HCT116 (cell line): ENCODE results near the gene SLAIN2. TPM values are rescaled to one million over a fixed set of nuclear protein-coding genes. Genes with fewer than 3 reads are reported as not detected.

Experiments used
- ATAC-seq: fragments of 200-7000 bp; cut with Tn5 transposase; 2 replicates; pipeline ENCODE4 v1.9.1; 2020; ENCODE audit warnings: mild to moderate bottlenecking, moderate library complexity
- BruUV-seq: library from RNA; stranded (reverse); fragments of 400-500 nt; replicated peaks from 2 replicates; lab custom pipeline; 2021; lab: Mats Ljungman, UMichigan
- CTCF ChIA-PET: fragments of 300-600 bp; sonication (Branson Sonifier 250); formaldehyde crosslinking; loops from one replicate; lab custom pipeline; 2021; ENCODE audit warnings: antibody characterized with exemption; lab: Charles Lee
- POLR2A ChIA-PET: fragments of 300-600, 350-600 bp; sonication (Branson Sonifier 250); formaldehyde crosslinking; loops from one replicate; lab custom pipeline; 2021; ENCODE audit warnings: antibody characterized with exemption; lab: Charles Lee
- RAD21 ChIA-PET, 2 experiments: fragments of 300-600 bp; sonication (Branson Sonifier 250); formaldehyde crosslinking; loops; one replicate each; lab custom pipeline; 2023; ENCODE audit warnings: low total read pairs in 2 of 2; ENCODE audit not compliant: uncharacterized antibody in 2 of 2, unreplicated experiment in 2 of 2, low non-redundant PET in 1 of 2; lab: Charles Lee
- DNase-seq: peaks from one replicate; pipeline ENCODE4 v3.0.0-alpha.2; 2010; ENCODE audit warnings: low read depth, low spot score
- H2AFZ ChIP-seq: fragments of 200-600 bp; shearing (Covaris generic), sonication (generic); 2 replicates; pipeline ENCODE4 v1.6.1; 2017; ENCODE audit warnings: low read depth, mixed run types, mixed read lengths, antibody characterized with exemption, low read length; ENCODE audit not compliant: poor library complexity, severe bottlenecking
- H3K27ac ChIP-seq: 2 replicates; pipeline ENCODE4 v1.5.1; 2012; ENCODE audit warnings: low read depth, low read length
- H3K27me3 ChIP-seq: fragments of 200-600 bp; sonication (generic); 2 replicates; pipeline ENCODE4 v1.6.1; 2016; ENCODE audit warnings: mixed run types, low read length, mixed read lengths; ENCODE audit not compliant: insufficient read depth
- H3K36me3 ChIP-seq, 2 experiments: fragments of 200-500 bp in 1 of 2; fragments of 200-600 bp in 1 of 2; sonication (Bioruptor generic) in 1 of 2; sonication (generic) in 1 of 2; 2 replicates each; pipeline versions ENCODE4 v1.5.1 to v1.6.1; 2014 to 2016; ENCODE audit warnings: low read length in 2 of 2, inconsistent platforms in 1 of 2, mixed read lengths in 1 of 2, mixed run types in 1 of 2; ENCODE audit not compliant: insufficient read depth in 2 of 2, control insufficient read depth in 1 of 2
- H3K4me1 ChIP-seq, 2 experiments: fragments of 200-600 bp in 1 of 2; sonication (generic) in 1 of 2; 2 replicates each; pipeline versions ENCODE4 v1.5.1 to v1.6.1; 2012 to 2017; ENCODE audit warnings: low read length in 2 of 2, inconsistent platforms in 1 of 2, mild to moderate bottlenecking in 1 of 2, mixed read lengths in 1 of 2, mixed run types in 1 of 2, moderate library complexity in 1 of 2; ENCODE audit not compliant: insufficient read depth in 2 of 2, control insufficient read depth in 1 of 2
- H3K4me2 ChIP-seq: fragments of 200-600 bp; sonication (generic); 2 replicates; pipeline ENCODE4 v1.6.1; 2017; ENCODE audit warnings: mixed run types, low read length, mixed read lengths
- H3K4me3 ChIP-seq, 2 experiments: fragments of 200-600 bp in 1 of 2; sonication (generic) in 1 of 2; replicated peaks in 1 of 2; 2 replicates each; pipeline ENCODE4 v1.5.1; 2011 to 2016; ENCODE audit warnings: low read length in 2 of 2, control low read depth in 1 of 2, low read depth in 1 of 2, mild to moderate bottlenecking in 1 of 2, mixed read lengths in 1 of 2, mixed run types in 1 of 2
- H3K79me2 ChIP-seq: fragments of 200-600 bp; sonication (generic); 2 replicates; pipeline ENCODE4 v1.6.1; 2017; ENCODE audit warnings: mild to moderate bottlenecking, mixed run types, low read length, moderate library complexity, mixed read lengths; ENCODE audit not compliant: insufficient read depth
- H3K9ac ChIP-seq: fragments of 200-600 bp; sonication (generic); 2 replicates; pipeline ENCODE4 v1.6.1; 2016; ENCODE audit warnings: low read length, mixed read lengths
- H3K9me2 ChIP-seq: fragments of 200-600 bp; sonication (generic), shearing (Covaris generic); 2 replicates; pipeline ENCODE4 v1.6.1; 2017; ENCODE audit warnings: mixed run types, mild to moderate bottlenecking, moderate library complexity; ENCODE audit not compliant: insufficient read depth
- H3K9me3 ChIP-seq, 2 experiments: fragments of 200-500 bp in 1 of 2; fragments of 200-600 bp in 1 of 2; sonication (Bioruptor generic) in 1 of 2; sonication (generic) in 1 of 2; 2 replicates each; pipeline ENCODE4 v1.6.1; 2014 to 2017; ENCODE audit warnings: low read length in 2 of 2, mixed read lengths in 2 of 2, inconsistent platforms in 1 of 2, low read depth in 1 of 2, mild to moderate bottlenecking in 1 of 2, mixed run types in 1 of 2, moderate library complexity in 1 of 2; ENCODE audit not compliant: control insufficient read depth in 1 of 2, insufficient read depth in 1 of 2
- H4K20me1 ChIP-seq: fragments of 200-600 bp; sonication (generic), shearing (Covaris generic); 2 replicates; pipeline ENCODE4 v1.6.1; 2017; ENCODE audit warnings: mixed run types, mild to moderate bottlenecking, moderate library complexity; ENCODE audit not compliant: insufficient read depth
- CEBPB ChIP-seq: IDR thresholded peaks from 2 replicates; pipeline ENCODE4 v1.6.1; 2012; ENCODE audit warnings: low read depth
- EGR1 ChIP-seq: IDR thresholded peaks from 2 replicates; pipeline ENCODE4 v1.6.1; 2012; ENCODE audit warnings: low read depth
- ELF1 ChIP-seq: IDR thresholded peaks from 2 replicates; pipeline ENCODE4 v1.6.1; 2012; ENCODE audit warnings: low read depth, borderline replicate concordance
- FOSL1 ChIP-seq: IDR thresholded peaks from 2 replicates; pipeline ENCODE4 v1.6.1; 2012; ENCODE audit warnings: low read depth
- JUND ChIP-seq: IDR thresholded peaks from 2 replicates; pipeline ENCODE4 v1.6.1; 2012
- POLR2AphosphoS5 ChIP-seq: IDR thresholded peaks from 2 replicates; pipeline ENCODE4 v1.6.1; 2011; ENCODE audit warnings: mild to moderate bottlenecking, low read depth, low read length, moderate library complexity
- SIN3A ChIP-seq: IDR thresholded peaks from 2 replicates; pipeline ENCODE4 v1.6.1; 2012; ENCODE audit warnings: low read depth
- SP1 ChIP-seq: IDR thresholded peaks from 2 replicates; pipeline ENCODE4 v1.6.1; 2012; ENCODE audit warnings: low read depth
- ZFX ChIP-seq: fragments of 450-650 bp; IDR thresholded peaks from 2 replicates; pipeline ENCODE4 v1.6.1; 2017
- ZNF274 ChIP-seq: fragments of 200-500 bp; sonication (Bioruptor generic); IDR thresholded peaks from 2 replicates; pipeline ENCODE4 v1.6.1; 2014; ENCODE audit warnings: mild to moderate bottlenecking, low read depth, low read length, inconsistent platforms
- intact Hi-C: fragments of 100-400 bp; cut with micrococcal nuclease; formaldehyde crosslinking; loops from 2 replicates; pipeline ENCODE4 v1.10.0; 2022
- total RNA-seq: library from RNA; stranded (reverse); gene quantifications from one replicate; pipeline ENCODE4 v1.2.1, GENCODE V29; 2021; ENCODE audit not compliant: unreplicated experiment
- TF ChIP-seq, protein P1 (sequence below): IDR thresholded peaks from 2 replicates; pipeline ENCODE4 v1.6.1; 2012; ENCODE audit warnings: low read depth
- TF ChIP-seq, protein P2 (sequence below): IDR thresholded peaks from 2 replicates; pipeline ENCODE4 v1.6.1; 2012
- TF ChIP-seq, protein P3 (sequence below), 3 experiments: fragments of 200-600 bp in 1 of 3; sonication (generic) in 1 of 3; IDR thresholded peaks in 2 of 3; conservative IDR thresholded peaks in 1 of 3; 2 replicates each; pipeline ENCODE4 v1.5.1; 2012 to 2017; ENCODE audit warnings: low read depth in 2 of 3, low read length in 2 of 3, antibody characterized with exemption in 1 of 3, borderline replicate concordance in 1 of 3, control low read depth in 1 of 3, mild to moderate bottlenecking in 1 of 3, mixed read lengths in 1 of 3, mixed run types in 1 of 3, moderate library complexity in 1 of 3; ENCODE audit not compliant: insufficient read depth in 1 of 3

Gene SLAIN2
- total RNA-seq, 1 experiment from 2014 or later: 50.3 TPM

DNA sequence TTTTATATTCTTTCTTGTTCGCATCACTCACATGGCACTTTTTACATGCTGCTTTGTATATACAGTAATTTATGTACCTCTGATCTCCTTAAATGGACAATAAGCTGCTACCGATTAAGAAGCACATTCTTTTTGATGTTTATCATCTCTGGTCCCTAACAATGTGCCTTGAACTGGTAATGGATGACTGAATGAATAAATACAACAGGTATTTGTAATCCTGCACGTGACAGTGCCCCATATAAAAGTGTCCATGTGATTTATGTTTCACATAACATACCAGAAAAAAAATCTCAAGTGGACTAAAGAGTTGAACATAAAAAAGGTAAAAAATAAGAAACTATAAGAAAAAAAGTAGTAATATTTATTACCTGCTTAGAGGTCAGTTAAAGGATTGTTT lies 7.7 kb upstream of the SLAIN2 start:
- Histone ChIP-seq H3K27me3 (no peaks in the 10 kb centered on the region), H3K36me3 (no peaks in the 10 kb centered on the region), H3K4me1 (peaks cover 0 to 22% of the 10 kb centered on the region in 2 experiments; a peak in 2 of 4 replicates), H4K20me1 (no peaks in the 10 kb centered on the region), H3K9ac (no peak overlapping the region), H3K4me2 (no peak overlapping the region), H3K4me3 (no peak overlapping the region), H3K79me2 (no peaks in the 10 kb centered on the region), H3K9me3 (no peaks in the 10 kb centered on the region), H3K27ac (no peak overlapping the region), H2AFZ (no peak overlapping the region), H3K9me2 (no peaks in the 10 kb centered on the region)
- ChIA-PET POLR2A (no interaction called here), CTCF (no interaction called here), RAD21 (no interaction called here)
- TF ChIP-seq EGR1 (no peak), ZNF274 (no peak), CEBPB (no peak), ELF1 (no peak), ZFX (no peak), FOSL1 (no peak), POLR2AphosphoS5 (no peak), JUND (no peak), SIN3A (no peak), SP1 (no peak)
- TF ChIP-seq, protein P1, sequence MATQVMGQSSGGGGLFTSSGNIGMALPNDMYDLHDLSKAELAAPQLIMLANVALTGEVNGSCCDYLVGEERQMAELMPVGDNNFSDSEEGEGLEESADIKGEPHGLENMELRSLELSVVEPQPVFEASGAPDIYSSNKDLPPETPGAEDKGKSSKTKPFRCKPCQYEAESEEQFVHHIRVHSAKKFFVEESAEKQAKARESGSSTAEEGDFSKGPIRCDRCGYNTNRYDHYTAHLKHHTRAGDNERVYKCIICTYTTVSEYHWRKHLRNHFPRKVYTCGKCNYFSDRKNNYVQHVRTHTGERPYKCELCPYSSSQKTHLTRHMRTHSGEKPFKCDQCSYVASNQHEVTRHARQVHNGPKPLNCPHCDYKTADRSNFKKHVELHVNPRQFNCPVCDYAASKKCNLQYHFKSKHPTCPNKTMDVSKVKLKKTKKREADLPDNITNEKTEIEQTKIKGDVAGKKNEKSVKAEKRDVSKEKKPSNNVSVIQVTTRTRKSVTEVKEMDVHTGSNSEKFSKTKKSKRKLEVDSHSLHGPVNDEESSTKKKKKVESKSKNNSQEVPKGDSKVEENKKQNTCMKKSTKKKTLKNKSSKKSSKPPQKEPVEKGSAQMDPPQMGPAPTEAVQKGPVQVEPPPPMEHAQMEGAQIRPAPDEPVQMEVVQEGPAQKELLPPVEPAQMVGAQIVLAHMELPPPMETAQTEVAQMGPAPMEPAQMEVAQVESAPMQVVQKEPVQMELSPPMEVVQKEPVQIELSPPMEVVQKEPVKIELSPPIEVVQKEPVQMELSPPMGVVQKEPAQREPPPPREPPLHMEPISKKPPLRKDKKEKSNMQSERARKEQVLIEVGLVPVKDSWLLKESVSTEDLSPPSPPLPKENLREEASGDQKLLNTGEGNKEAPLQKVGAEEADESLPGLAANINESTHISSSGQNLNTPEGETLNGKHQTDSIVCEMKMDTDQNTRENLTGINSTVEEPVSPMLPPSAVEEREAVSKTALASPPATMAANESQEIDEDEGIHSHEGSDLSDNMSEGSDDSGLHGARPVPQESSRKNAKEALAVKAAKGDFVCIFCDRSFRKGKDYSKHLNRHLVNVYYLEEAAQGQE: no peak
- TF ChIP-seq, protein P2, sequence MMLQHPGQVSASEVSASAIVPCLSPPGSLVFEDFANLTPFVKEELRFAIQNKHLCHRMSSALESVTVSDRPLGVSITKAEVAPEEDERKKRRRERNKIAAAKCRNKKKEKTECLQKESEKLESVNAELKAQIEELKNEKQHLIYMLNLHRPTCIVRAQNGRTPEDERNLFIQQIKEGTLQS: no peak
- TF ChIP-seq, protein P3, sequence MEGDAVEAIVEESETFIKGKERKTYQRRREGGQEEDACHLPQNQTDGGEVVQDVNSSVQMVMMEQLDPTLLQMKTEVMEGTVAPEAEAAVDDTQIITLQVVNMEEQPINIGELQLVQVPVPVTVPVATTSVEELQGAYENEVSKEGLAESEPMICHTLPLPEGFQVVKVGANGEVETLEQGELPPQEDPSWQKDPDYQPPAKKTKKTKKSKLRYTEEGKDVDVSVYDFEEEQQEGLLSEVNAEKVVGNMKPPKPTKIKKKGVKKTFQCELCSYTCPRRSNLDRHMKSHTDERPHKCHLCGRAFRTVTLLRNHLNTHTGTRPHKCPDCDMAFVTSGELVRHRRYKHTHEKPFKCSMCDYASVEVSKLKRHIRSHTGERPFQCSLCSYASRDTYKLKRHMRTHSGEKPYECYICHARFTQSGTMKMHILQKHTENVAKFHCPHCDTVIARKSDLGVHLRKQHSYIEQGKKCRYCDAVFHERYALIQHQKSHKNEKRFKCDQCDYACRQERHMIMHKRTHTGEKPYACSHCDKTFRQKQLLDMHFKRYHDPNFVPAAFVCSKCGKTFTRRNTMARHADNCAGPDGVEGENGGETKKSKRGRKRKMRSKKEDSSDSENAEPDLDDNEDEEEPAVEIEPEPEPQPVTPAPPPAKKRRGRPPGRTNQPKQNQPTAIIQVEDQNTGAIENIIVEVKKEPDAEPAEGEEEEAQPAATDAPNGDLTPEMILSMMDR (IDR thresholded peaks at IDR 0.05 in 2 of 3, conservative IDR thresholded peaks at IDR 0.05 in 1 of 3; ENCODE audit: borderline replicate concordance in 1 of 3, insufficient read depth in 1 of 3, low read depth in 2 of 3, low read length in 2 of 3): no peak
- no peak for ATAC-seq
- no TSS peak for BruUV-seq
- no peak for DNase-seq
- intact Hi-C loops: no loop called here
